CD4-positive, alpha-beta T cell (primary cell): Measurements from ENCODE around the gene KIF26A. TPM values are rescaled to one million over a fixed set of nuclear protein-coding genes. Genes with fewer than 3 reads are reported as not detected.

Source experiments
- ATAC-seq: fragments of 200-7000 bp; cut with Tn5 transposase; one replicate; pipeline ENCODE4 v1.10.0; 2022; ENCODE audit warnings: mild to moderate bottlenecking; ENCODE audit not compliant: poor library complexity
- CTCF ChIA-PET: fragments of 350-600 bp; sonication (Branson Sonifier 250); formaldehyde crosslinking; loops from one replicate; lab custom pipeline; 2021; ENCODE audit warnings: antibody characterized with exemption, inconsistent platforms; lab: Charles Lee
- POLR2A ChIA-PET: fragments of 350-600 bp; sonication (Branson Sonifier 250); formaldehyde crosslinking; loops from one replicate; lab custom pipeline; 2021; ENCODE audit warnings: antibody characterized with exemption, inconsistent platforms; lab: Charles Lee
- DNase-seq, 14 experiments: peaks; one replicate each; pipeline ENCODE4 v3.0.0-alpha.2; 2013 to 2020; ENCODE audit warnings: mixed read lengths in 2 of 14
- H3K27ac ChIP-seq, 2 donors: one replicate each; pipeline versions ENCODE4 v1.5.1 to v1.7.0; 2013; ENCODE audit warnings: low read length in 2 of 2, low read depth in 1 of 2, mild to moderate bottlenecking in 1 of 2
- H3K27me3 ChIP-seq, 2 experiments: 1 replicate in 1 of 2; 2 replicates in 1 of 2; pipeline versions ENCODE4 v1.6.1 to v1.7.0; 2013; ENCODE audit warnings: low read length in 2 of 2, control low read depth in 1 of 2, mild to moderate bottlenecking in 1 of 2, moderate library complexity in 1 of 2; ENCODE audit not compliant: insufficient read depth in 2 of 2, control insufficient read depth in 1 of 2
- H3K36me3 ChIP-seq: one replicate; pipeline ENCODE4 v1.6.1; 2013; ENCODE audit warnings: low read length, control low read depth; ENCODE audit not compliant: insufficient read depth
- H3K4me1 ChIP-seq: one replicate; pipeline ENCODE4 v1.6.1; 2013; ENCODE audit warnings: low read length, control low read depth; ENCODE audit not compliant: insufficient read depth
- H3K4me3 ChIP-seq: one replicate; pipeline ENCODE4 v1.5.1; 2013; ENCODE audit warnings: mild to moderate bottlenecking, low read length, moderate library complexity
- H3K9me3 ChIP-seq, 2 experiments: 1 replicate in 1 of 2; 2 replicates in 1 of 2; pipeline versions ENCODE4 v1.6.1 to v1.7.0; 2013; ENCODE audit warnings: low read length in 2 of 2, mild to moderate bottlenecking in 2 of 2, control low read depth in 1 of 2, moderate library complexity in 1 of 2; ENCODE audit not compliant: control insufficient read depth in 1 of 2, insufficient read depth in 1 of 2
- H3K27ac Mint-ChIP-seq: one replicate; pipeline ENCODE4 v1.8.0; 2020; ENCODE audit warnings: mixed read lengths
- H3K27me3 Mint-ChIP-seq: one replicate; pipeline ENCODE4 v1.8.0; 2021; ENCODE audit warnings: mixed read lengths
- H3K36me3 Mint-ChIP-seq: one replicate; pipeline ENCODE4 v1.8.0; 2021; ENCODE audit warnings: low read depth, mixed read lengths
- H3K4me1 Mint-ChIP-seq: one replicate; pipeline ENCODE4 v1.8.0; 2021; ENCODE audit warnings: low read depth, mixed read lengths
- H3K4me3 Mint-ChIP-seq: one replicate; pipeline ENCODE4 v1.8.0; 2020; ENCODE audit warnings: mild to moderate bottlenecking, mixed read lengths
- H3K9me3 Mint-ChIP-seq: one replicate; pipeline ENCODE4 v1.8.0; 2020; ENCODE audit warnings: mixed read lengths
- intact Hi-C, 2 experiments: fragments of 100-400 bp; cut with DNase I in 1 of 2; cut with micrococcal nuclease in 1 of 2; formaldehyde crosslinking; loops; one replicate each; pipeline versions ENCODE4 v1.15.1 to v1.9.0; 2023 to 2025; cut with DNase I, micrococcal nuclease
- total RNA-seq, 174 experiments: library from RNA in 2 of 174; stranded (reverse) in 2 of 174; gene quantifications; one replicate each; pipeline ENCODE4 v1.2.3 and lab custom pipeline; 2021 to 2026
- TF ChIP-seq, protein P1 (sequence below): fragments of 200-600 bp; IDR thresholded peaks from one replicate; pipeline ENCODE4 v1.8.0; 2022; ENCODE audit warnings: antibody characterized with exemption, mild to moderate bottlenecking

KIF26A gene
- total RNA-seq, 2 experiments from 2014 or later = 0.25 to 0.31 TPM

GRCh38 chr14:104175811-104176210 is 37.4 kb downstream of the KIF26A start:
- Mint-ChIP-seq H3K4me3 (no peak overlapping the region), H3K9me3 (no peaks in the 10 kb centered on the region), H3K36me3 (no peaks in the 10 kb centered on the region), H3K27ac (no peak overlapping the region), H3K4me1 (no peaks in the 10 kb centered on the region), H3K27me3 (no peaks in the 10 kb centered on the region)
- TF ChIP-seq, protein P1, sequence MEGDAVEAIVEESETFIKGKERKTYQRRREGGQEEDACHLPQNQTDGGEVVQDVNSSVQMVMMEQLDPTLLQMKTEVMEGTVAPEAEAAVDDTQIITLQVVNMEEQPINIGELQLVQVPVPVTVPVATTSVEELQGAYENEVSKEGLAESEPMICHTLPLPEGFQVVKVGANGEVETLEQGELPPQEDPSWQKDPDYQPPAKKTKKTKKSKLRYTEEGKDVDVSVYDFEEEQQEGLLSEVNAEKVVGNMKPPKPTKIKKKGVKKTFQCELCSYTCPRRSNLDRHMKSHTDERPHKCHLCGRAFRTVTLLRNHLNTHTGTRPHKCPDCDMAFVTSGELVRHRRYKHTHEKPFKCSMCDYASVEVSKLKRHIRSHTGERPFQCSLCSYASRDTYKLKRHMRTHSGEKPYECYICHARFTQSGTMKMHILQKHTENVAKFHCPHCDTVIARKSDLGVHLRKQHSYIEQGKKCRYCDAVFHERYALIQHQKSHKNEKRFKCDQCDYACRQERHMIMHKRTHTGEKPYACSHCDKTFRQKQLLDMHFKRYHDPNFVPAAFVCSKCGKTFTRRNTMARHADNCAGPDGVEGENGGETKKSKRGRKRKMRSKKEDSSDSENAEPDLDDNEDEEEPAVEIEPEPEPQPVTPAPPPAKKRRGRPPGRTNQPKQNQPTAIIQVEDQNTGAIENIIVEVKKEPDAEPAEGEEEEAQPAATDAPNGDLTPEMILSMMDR = no peak
- H3K36me3 ChIP-seq = no peaks in the 10 kb centered on the region
- no peak overlapping the region for H3K4me3 ChIP-seq
- ATAC-seq (no peak), DNase-seq (no peak)
- no peaks in the 10 kb centered on the region for H3K27me3 ChIP-seq
- intact Hi-C loops = no loop called here
- ChIA-PET POLR2A (no interaction called here), CTCF (no interaction called here)
- no peaks in the 10 kb centered on the region for H3K4me1 ChIP-seq
- no peak overlapping the region for H3K27ac ChIP-seq
- H3K9me3 ChIP-seq = peaks cover 0 to 7% of the 10 kb centered on the region in 2 experiments

DNA sequence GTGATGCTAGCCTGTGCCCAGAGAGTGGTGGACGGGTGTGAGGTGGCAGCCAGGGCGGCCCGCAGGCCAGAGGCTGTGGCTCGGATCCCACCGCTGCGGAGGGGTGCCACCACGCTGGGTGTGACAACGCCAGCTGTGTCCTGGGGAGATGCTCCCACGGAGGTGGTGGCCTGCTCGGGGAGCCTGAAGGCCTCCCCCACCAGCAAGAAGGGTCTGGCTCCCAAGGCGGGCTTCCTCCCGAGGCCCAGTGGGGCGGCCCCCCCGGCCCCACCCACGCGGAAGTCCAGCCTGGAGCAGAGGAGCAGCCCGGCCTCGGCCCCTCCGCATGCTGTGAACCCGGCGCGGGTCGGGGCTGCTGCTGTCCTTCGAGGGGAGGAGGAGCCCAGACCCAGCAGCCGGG is 38.2 kb downstream of the KIF26A start:
- TF ChIP-seq, protein P1 = no peak
- CTCF ChIA-PET = no interaction called here
- POLR2A ChIA-PET = no interaction called here
- no peak for ATAC-seq
- H3K36me3 Mint-ChIP-seq = no peaks in the 10 kb centered on the region
- no peak overlapping the region for H3K27ac Mint-ChIP-seq
- H3K27me3 ChIP-seq = no peaks in the 10 kb centered on the region
- no peak overlapping the region for H3K4me3 Mint-ChIP-seq
- intact Hi-C loops = no loop called here
- H3K4me1 Mint-ChIP-seq = no peaks in the 10 kb centered on the region
- no peak overlapping the region for H3K4me3 ChIP-seq
- no peak overlapping the region for H3K27ac ChIP-seq
- no peaks in the 10 kb centered on the region for H3K27me3 Mint-ChIP-seq
- DNase-seq = no peak
- H3K9me3 Mint-ChIP-seq = no peaks in the 10 kb centered on the region
- H3K4me1 ChIP-seq = no peaks in the 10 kb centered on the region
- H3K9me3 ChIP-seq = peaks cover 0 to 7% of the 10 kb centered on the region in 2 experiments
- no peaks in the 10 kb centered on the region for H3K36me3 ChIP-seq

- Histone ChIP-seq H3K4me3 (no peak overlapping the region), H3K36me3 (no peaks in the 10 kb centered on the region), H3K27ac (no peak overlapping the region), H3K4me1 (no peaks in the 10 kb centered on the region), H3K9me3 (peaks cover 0 to 7% of the 10 kb centered on the region in 2 experiments), H3K27me3 (no peaks in the 10 kb centered on the region)
- ChIA-PET POLR2A (no interaction called here), CTCF (no interaction called here)
- no peak for ATAC-seq
- H3K4me3 Mint-ChIP-seq = no peak overlapping the region
- H3K27ac Mint-ChIP-seq = no peak overlapping the region
- H3K27me3 Mint-ChIP-seq = no peaks in the 10 kb centered on the region
- intact Hi-C loops = no loop called here
- H3K36me3 Mint-ChIP-seq = no peaks in the 10 kb centered on the region
- H3K4me1 Mint-ChIP-seq = no peaks in the 10 kb centered on the region
- TF ChIP-seq, protein P1 = no peak
- H3K9me3 Mint-ChIP-seq = no peaks in the 10 kb centered on the region
- DNase-seq = no peak
These were observed 39.0 kb downstream of the KIF26A start for GRCh38 chr14:104177411-104177810.
